DOHH2 (cell line): ENCODE measurements around the gene DZIP1L.

Source experiments
- EZH2phosphoT487 ChIP-seq: fragments of 200-600 bp; sonication (generic); IDR thresholded peaks from 2 replicates; pipeline ENCODE4 v1.6.1; 2017; ENCODE audit warnings: borderline replicate concordance, mild to moderate bottlenecking, antibody characterized with exemption, low read length, moderate library complexity, mixed read lengths
- TF ChIP-seq, protein P1 (sequence below): fragments of 200-600 bp; sonication (generic); IDR thresholded peaks from one replicate; pipeline ENCODE4 v1.5.1; 2014; ENCODE audit warnings: antibody characterized with exemption, mild to moderate bottlenecking, low read depth, low read length; ENCODE audit not compliant: poor library complexity, severe bottlenecking

DNA sequence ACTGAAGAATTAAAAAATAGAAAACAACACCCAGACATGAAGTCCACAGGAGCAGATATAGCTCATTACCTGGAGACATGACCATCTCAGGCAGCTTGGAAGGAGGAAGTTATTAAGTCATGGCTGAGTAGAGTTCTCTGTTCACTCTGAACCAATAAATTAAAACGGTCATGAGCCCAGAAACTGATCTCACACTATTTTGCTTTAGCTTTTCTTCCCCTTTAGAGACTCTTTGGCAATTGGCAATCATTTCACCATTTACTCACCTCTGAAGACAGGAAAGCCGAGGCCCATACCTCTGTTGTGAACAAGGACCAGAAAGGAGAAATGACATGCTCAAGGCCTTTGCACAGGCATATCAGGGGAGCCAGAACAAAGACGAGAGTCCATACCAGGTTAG lies 78.8 kb downstream of the DZIP1L start:
- TF ChIP-seq, protein P1, sequence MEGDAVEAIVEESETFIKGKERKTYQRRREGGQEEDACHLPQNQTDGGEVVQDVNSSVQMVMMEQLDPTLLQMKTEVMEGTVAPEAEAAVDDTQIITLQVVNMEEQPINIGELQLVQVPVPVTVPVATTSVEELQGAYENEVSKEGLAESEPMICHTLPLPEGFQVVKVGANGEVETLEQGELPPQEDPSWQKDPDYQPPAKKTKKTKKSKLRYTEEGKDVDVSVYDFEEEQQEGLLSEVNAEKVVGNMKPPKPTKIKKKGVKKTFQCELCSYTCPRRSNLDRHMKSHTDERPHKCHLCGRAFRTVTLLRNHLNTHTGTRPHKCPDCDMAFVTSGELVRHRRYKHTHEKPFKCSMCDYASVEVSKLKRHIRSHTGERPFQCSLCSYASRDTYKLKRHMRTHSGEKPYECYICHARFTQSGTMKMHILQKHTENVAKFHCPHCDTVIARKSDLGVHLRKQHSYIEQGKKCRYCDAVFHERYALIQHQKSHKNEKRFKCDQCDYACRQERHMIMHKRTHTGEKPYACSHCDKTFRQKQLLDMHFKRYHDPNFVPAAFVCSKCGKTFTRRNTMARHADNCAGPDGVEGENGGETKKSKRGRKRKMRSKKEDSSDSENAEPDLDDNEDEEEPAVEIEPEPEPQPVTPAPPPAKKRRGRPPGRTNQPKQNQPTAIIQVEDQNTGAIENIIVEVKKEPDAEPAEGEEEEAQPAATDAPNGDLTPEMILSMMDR: no peak
- TF ChIP-seq EZH2phosphoT487: no peak
